HG02981 (cell line): ENCODE measurements around the gene CLEC4G.
"Not testable (repeated sequence)": the region's sequence is repeated elsewhere in the genome, so short reads cannot be mapped to it uniquely, and the experiment has no call there.

Experiments
- ATAC-seq: cut with Tn5 transposase; IDR thresholded peaks from one replicate; pipeline ENCODE4 v1.9.1; 2021; ENCODE audit warnings: mild to moderate bottlenecking, moderate library complexity; ENCODE audit not compliant: unreplicated experiment

Gene CLEC4G

GRCh38 chr19:7732045-7732444 is at the start of gene CLEC4G:
Gene CLEC4G, minus strand, starts transcription at chr19:7732110. Its CDS starts 8 bp downstream, at chr19:7732102.
- ATAC-seq, result no peak

GRCh38 chr19:7781157-7781556 is 49.2 kb upstream of the CLEC4G start:
- no peak for ATAC-seq

- ATAC-seq, result no peak
Observed at GRCh38 chr19:7779631-7780486, 47.9 kb upstream of the CLEC4G start.

- no peak for ATAC-seq
Observed at GRCh38 chr19:7778081-7778480, 46.2 kb upstream of the CLEC4G start.

- ATAC-seq, result no peak
Observed at GRCh38 chr19:7775761-7776160, 43.9 kb upstream of the CLEC4G start.

- ATAC-seq, result no peak
Observed at GRCh38 chr19:7773841-7774240, 41.9 kb upstream of the CLEC4G start.

GRCh38 chr19:7772752-7773291 is 40.9 kb upstream of the CLEC4G start:
- ATAC-seq, result no peak

- ATAC-seq, result no peak
Observed at GRCh38 chr19:7771072-7771471, 39.2 kb upstream of the CLEC4G start.

GRCh38 chr19:7769171-7769570 is 37.3 kb upstream of the CLEC4G start:
- ATAC-seq, result no peak

GRCh38 chr19:7767487-7767886 is 35.6 kb upstream of the CLEC4G start:
- no peak for ATAC-seq

GRCh38 chr19:7766535-7766934 is 34.6 kb upstream of the CLEC4G start:
- ATAC-seq, result no peak

GRCh38 chr19:7765043-7765442 is 33.1 kb upstream of the CLEC4G start:
- ATAC-seq, result not testable (repeated sequence)

GRCh38 chr19:7764157-7764556 is 32.2 kb upstream of the CLEC4G start:
- not testable (repeated sequence) for ATAC-seq

- ATAC-seq, result no peak
Observed at GRCh38 chr19:7763696-7764095, 31.8 kb upstream of the CLEC4G start.

- ATAC-seq, result no peak
Observed at GRCh38 chr19:7762719-7763293, 30.9 kb upstream of the CLEC4G start, which contains the start of gene CLEC4M. Gene CLEC4M, plus strand, starts transcription at chr19:7763243. Its CDS starts 24 bp downstream, at chr19:7763267.

GRCh38 chr19:7759156-7759555 is 27.2 kb upstream of the CLEC4G start:
- ATAC-seq, result no peak

- ATAC-seq, result no peak
Observed at GRCh38 chr19:7757358-7757757, 25.4 kb upstream of the CLEC4G start.

- ATAC-seq, result no peak
Observed at GRCh38 chr19:7756258-7756657, 24.3 kb upstream of the CLEC4G start.

- no peak for ATAC-seq
Observed at GRCh38 chr19:7751157-7751783, 19.4 kb upstream of the CLEC4G start.

- no peak for ATAC-seq
Observed at GRCh38 chr19:7748756-7749155, 16.8 kb upstream of the CLEC4G start.

GRCh38 chr19:7748171-7748570 is 16.3 kb upstream of the CLEC4G start:
- ATAC-seq, result no peak
